Measurements from ENCODE around the gene EXOC4. TPM values are rescaled to one million over a fixed set of nuclear protein-coding genes. Genes with fewer than 3 reads are reported as not detected.

EXOC4 gene
- total RNA-seq, 1 donor from 2014 or later = 145 TPM

GRCh38 chr7:134058980-134059379 lies 806.1 kb downstream of the EXOC4 start:
- Mint-ChIP-seq H3K4me3 (ENCODE audit: low read depth) (no peak overlapping the region), H3K36me3 (ENCODE audit: insufficient read depth) (peaks cover 4% of the 10 kb centered on the region), H3K27me3 (no peaks in the 10 kb centered on the region), H3K9me3 (ENCODE audit: low read depth) (no peaks in the 10 kb centered on the region), H3K4me1 (ENCODE audit: low read depth) (peaks cover 6% of the 10 kb centered on the region), H3K27ac (no peak overlapping the region)
- no peak for TF ChIP-seq CTCF (IDR thresholded peaks at IDR 0.05; ENCODE audit: unreplicated experiment)
- no peak for DNase-seq (ENCODE audit: low spot score, unreplicated experiment)

DNA sequence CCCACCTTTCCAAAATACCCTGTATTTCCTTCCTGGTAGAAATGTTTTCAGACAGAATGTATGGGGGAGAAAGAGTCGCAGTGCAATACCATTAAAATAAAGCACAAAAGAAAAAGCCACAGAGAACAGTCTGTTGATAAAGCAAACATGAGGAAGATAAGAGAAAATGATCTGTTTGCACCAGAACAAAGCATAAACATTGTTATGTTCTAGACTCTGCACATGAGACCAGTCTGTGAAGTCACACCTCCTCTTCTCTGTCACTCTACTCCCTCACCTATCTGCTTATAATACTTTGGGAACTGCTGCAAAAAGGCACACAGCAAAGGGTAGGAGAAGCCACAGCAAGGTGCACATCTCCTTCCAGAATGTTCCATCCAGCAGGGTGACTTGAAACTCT lies 807.0 kb downstream of the EXOC4 start:
- H3K4me1 Mint-ChIP-seq (ENCODE audit: low read depth) = peaks cover 6% of the 10 kb centered on the region
- H3K27me3 Mint-ChIP-seq = no peaks in the 10 kb centered on the region
- no peak for DNase-seq (ENCODE audit: low spot score, unreplicated experiment)
- H3K36me3 Mint-ChIP-seq (ENCODE audit: insufficient read depth) = peaks cover 5% of the 10 kb centered on the region
- H3K4me3 Mint-ChIP-seq (ENCODE audit: low read depth) = no peak overlapping the region
- no peak overlapping the region for H3K27ac Mint-ChIP-seq
- TF ChIP-seq CTCF (IDR thresholded peaks at IDR 0.05; ENCODE audit: unreplicated experiment) = no peak
- no peaks in the 10 kb centered on the region for H3K9me3 Mint-ChIP-seq (ENCODE audit: low read depth)

- H3K4me3 Mint-ChIP-seq (ENCODE audit: low read depth) = no peak overlapping the region
- H3K27ac Mint-ChIP-seq = no peak overlapping the region
Measured at GRCh38 chr7:134060874-134061273, 808.0 kb downstream of the EXOC4 start.

DNA sequence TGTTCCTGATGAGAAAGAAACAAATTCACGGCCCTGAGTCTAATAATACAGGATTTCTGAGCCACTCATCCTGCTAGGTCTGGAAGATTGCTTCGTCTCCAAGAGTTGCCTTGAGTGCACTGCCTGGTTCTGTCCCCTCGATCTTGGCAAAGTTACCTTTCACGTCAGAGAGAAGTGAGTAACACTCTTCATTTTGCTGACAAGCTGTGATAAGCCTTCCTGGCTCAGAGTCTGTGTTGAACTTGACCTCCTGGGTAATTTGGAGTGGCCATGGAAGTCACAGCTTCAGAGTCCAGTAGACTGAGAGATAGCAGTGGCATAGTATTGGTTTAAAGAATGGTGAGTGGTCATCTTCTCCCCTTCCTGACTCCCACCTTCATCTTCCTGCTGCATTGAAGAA lies 809.6 kb downstream of the EXOC4 start:
- H3K36me3 Mint-ChIP-seq (ENCODE audit: insufficient read depth) = peaks cover 16% of the 10 kb centered on the region
- no peaks in the 10 kb centered on the region for H3K9me3 Mint-ChIP-seq (ENCODE audit: low read depth)
- no peak for TF ChIP-seq CTCF (IDR thresholded peaks at IDR 0.05; ENCODE audit: unreplicated experiment)

More at GRCh38 chr7:134060874-134061273, 808.0 kb downstream of the EXOC4 start:
- peaks cover 9% of the 10 kb centered on the region for H3K36me3 Mint-ChIP-seq (ENCODE audit: insufficient read depth)
- no peaks in the 10 kb centered on the region for H3K9me3 Mint-ChIP-seq (ENCODE audit: low read depth)
- no peak for TF ChIP-seq CTCF (IDR thresholded peaks at IDR 0.05; ENCODE audit: unreplicated experiment)
- H3K27me3 Mint-ChIP-seq = no peaks in the 10 kb centered on the region
- peaks cover 6% of the 10 kb centered on the region for H3K4me1 Mint-ChIP-seq (ENCODE audit: low read depth)
- no peak for DNase-seq (ENCODE audit: low spot score, unreplicated experiment)

DNA sequence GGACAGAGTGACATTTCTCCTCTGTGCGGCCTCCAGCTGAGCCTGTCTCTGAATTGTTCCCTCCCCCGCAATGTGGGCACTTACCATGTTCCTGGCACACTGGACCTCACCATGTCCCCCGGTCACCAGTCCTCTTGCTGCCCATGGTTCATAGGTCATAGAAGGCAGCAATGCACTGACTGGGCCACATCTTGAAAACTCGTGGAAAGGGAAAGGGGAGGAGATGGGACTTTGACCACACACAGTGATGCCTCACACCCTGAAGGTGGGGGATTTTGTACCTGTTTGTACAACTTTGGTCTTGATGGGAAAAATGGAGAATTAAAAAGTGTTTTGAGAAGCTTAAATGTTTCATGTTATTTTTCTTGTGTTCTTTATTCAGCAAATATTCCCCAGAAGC lies 812.5 kb downstream of the EXOC4 start:
- no peaks in the 10 kb centered on the region for H3K27me3 Mint-ChIP-seq
- peaks cover 19% of the 10 kb centered on the region for H3K36me3 Mint-ChIP-seq (ENCODE audit: insufficient read depth)
- no peak overlapping the region for H3K27ac Mint-ChIP-seq
- no peak for TF ChIP-seq CTCF (IDR thresholded peaks at IDR 0.05; ENCODE audit: unreplicated experiment)
- no peaks in the 10 kb centered on the region for H3K4me1 Mint-ChIP-seq (ENCODE audit: low read depth)
- DNase-seq (ENCODE audit: low spot score, unreplicated experiment) = no peak
- no peak overlapping the region for H3K4me3 Mint-ChIP-seq (ENCODE audit: low read depth)
- H3K9me3 Mint-ChIP-seq (ENCODE audit: low read depth) = no peaks in the 10 kb centered on the region

More for the DNA sequence above, 809.6 kb downstream of the EXOC4 start:
- Mint-ChIP-seq H3K4me1 (ENCODE audit: low read depth) (peaks cover 6% of the 10 kb centered on the region), H3K27ac (no peak overlapping the region), H3K27me3 (no peaks in the 10 kb centered on the region), H3K4me3 (ENCODE audit: low read depth) (no peak overlapping the region)
- DNase-seq (ENCODE audit: low spot score, unreplicated experiment) = no peak

All from progenitor cell of endocrine pancreas (in vitro differentiated cells).